GM23338 (cell line): ENCODE measurements around the gene LPGAT1. TPM values are rescaled to one million over a fixed set of nuclear protein-coding genes. Genes with fewer than 3 reads are reported as not detected.

ENCODE experiments used
- ATAC-seq: fragments of 200-7000 bp; cut with Tn5 transposase; 3 replicates; pipeline ENCODE4 v1.9.1; 2020
- DNase-seq: peaks from one replicate; pipeline ENCODE4 v3.0.0-alpha.2; 2015; ENCODE audit warnings: low spot score
- H2AFZ ChIP-seq: fragments of 200-600 bp; sonication (generic); 2 replicates; pipeline ENCODE4 v1.8.0; 2016; ENCODE audit warnings: antibody characterized with exemption, mild to moderate bottlenecking, moderate library complexity
- H3F3A ChIP-seq: fragments of 200-600 bp; sonication (generic); replicated peaks from 2 replicates; pipeline ENCODE4 v1.8.0; 2017; ENCODE audit warnings: antibody characterized with exemption, mixed run types, low read depth
- H3K27ac ChIP-seq: fragments of 200-600 bp; sonication (generic); 2 replicates; pipeline ENCODE4 v1.6.1; 2016; ENCODE audit warnings: low read depth
- H3K27me3 ChIP-seq: fragments of 200-600 bp; sonication (generic); 2 replicates; pipeline ENCODE4 v1.8.0; 2016; ENCODE audit warnings: mild to moderate bottlenecking, mixed run types, moderate library complexity; ENCODE audit not compliant: insufficient read depth
- H3K36me3 ChIP-seq: fragments of 200-600 bp; sonication (generic); 2 replicates; pipeline ENCODE4 v1.8.0; 2016; ENCODE audit warnings: mild to moderate bottlenecking; ENCODE audit not compliant: insufficient read depth
- H3K4me1 ChIP-seq: fragments of 200-600 bp; sonication (generic); 2 replicates; pipeline ENCODE4 v1.8.0; 2016; ENCODE audit warnings: mild to moderate bottlenecking, moderate library complexity; ENCODE audit not compliant: insufficient read depth
- H3K4me2 ChIP-seq: fragments of 200-600 bp; sonication (generic); 2 replicates; pipeline ENCODE4 v1.7.1; 2017; ENCODE audit warnings: mixed run types
- H3K4me3 ChIP-seq: fragments of 200-600 bp; sonication (generic); 2 replicates; pipeline ENCODE4 v1.6.1; 2016; ENCODE audit warnings: mixed run types
- H3K79me2 ChIP-seq: fragments of 200-600 bp; sonication (generic); replicated peaks from 2 replicates; pipeline ENCODE4 v1.8.0; 2017; ENCODE audit warnings: mild to moderate bottlenecking; ENCODE audit not compliant: insufficient read depth
- H3K9me2 ChIP-seq: fragments of 200-600 bp; sonication (generic); 2 replicates; pipeline ENCODE4 v1.8.0; 2017; ENCODE audit not compliant: insufficient read depth
- H4K20me1 ChIP-seq: fragments of 200-600 bp; sonication (generic); replicated peaks from 2 replicates; pipeline ENCODE4 v1.8.0; 2017; ENCODE audit warnings: mild to moderate bottlenecking; ENCODE audit not compliant: insufficient read depth
- H3K27ac Mint-ChIP-seq: 2 replicates; pipeline ENCODE4 v1.8.0; 2020; ENCODE audit warnings: inconsistent platforms, mild to moderate bottlenecking, moderate library complexity, mixed read lengths
- H3K27me3 Mint-ChIP-seq: 3 replicates; pipeline ENCODE4 v1.8.0; 2022; ENCODE audit warnings: low read depth, mild to moderate bottlenecking, moderate library complexity, mixed read lengths, inconsistent platforms; ENCODE audit not compliant: insufficient read depth, poor library complexity
- H3K36me3 Mint-ChIP-seq: 3 replicates; pipeline ENCODE4 v1.8.0; 2021; ENCODE audit warnings: low read depth, mild to moderate bottlenecking, inconsistent platforms, moderate library complexity, mixed read lengths
- H3K4me1 Mint-ChIP-seq: 3 replicates; pipeline ENCODE4 v1.8.0; 2020; ENCODE audit warnings: mild to moderate bottlenecking, inconsistent platforms, mixed read lengths
- H3K4me3 Mint-ChIP-seq: 3 replicates; pipeline ENCODE4 v1.8.0; 2021; ENCODE audit warnings: moderate library complexity, mild to moderate bottlenecking, inconsistent platforms, mixed read lengths
- H3K9me3 Mint-ChIP-seq: 3 replicates; pipeline ENCODE4 v1.8.0; 2020; ENCODE audit warnings: moderate library complexity, mild to moderate bottlenecking, inconsistent platforms, mixed read lengths
- CREB1 ChIP-seq: fragments of 250-450 bp; sonication (Bioruptor Pico); IDR thresholded peaks from 2 replicates; pipeline ENCODE4 v1.5.0; 2020; ENCODE audit warnings: low read depth, mild to moderate bottlenecking, moderate library complexity
- CTCF ChIP-seq, 2 experiments: fragments of 200-600 bp in 1 of 2; sonication (generic) in 1 of 2; conservative IDR thresholded peaks; 2 replicates each; pipeline versions ENCODE4 v1.5.1 to v1.6.1; 2016 to 2017; ENCODE audit warnings: antibody characterized with exemption in 2 of 2, low read depth in 2 of 2, mild to moderate bottlenecking in 2 of 2, moderate library complexity in 1 of 2
- EZH2 ChIP-seq: fragments of 200-600 bp; sonication (generic); IDR thresholded peaks from one replicate; pipeline ENCODE4 v1.8.0; 2017; ENCODE audit warnings: antibody characterized with exemption, mild to moderate bottlenecking, low read depth; ENCODE audit not compliant: unreplicated experiment
- NANOG ChIP-seq: IDR thresholded peaks from 2 replicates; pipeline ENCODE4 v1.6.1; 2016; ENCODE audit warnings: antibody characterized with exemption, borderline replicate concordance
- POLR2AphosphoS5 ChIP-seq: IDR thresholded peaks from 2 replicates; pipeline ENCODE4 v1.6.1; 2016; ENCODE audit warnings: antibody characterized with exemption, low read depth
- STAT1 ChIP-seq: IDR thresholded peaks from one replicate; pipeline ENCODE4 v1.6.1; 2016; ENCODE audit warnings: antibody characterized with exemption; ENCODE audit not compliant: unreplicated experiment
- ZNF114 ChIP-seq: fragments of 250-450 bp; sonication (Bioruptor Pico); IDR thresholded peaks from 2 replicates; pipeline ENCODE4 v1.5.0; 2020; ENCODE audit warnings: mild to moderate bottlenecking, moderate library complexity
- ZNF331 ChIP-seq: fragments of 250-450 bp; sonication (Bioruptor Pico); IDR thresholded peaks from 2 replicates; pipeline ENCODE4 v1.5.0; 2020; ENCODE audit warnings: low read depth, mild to moderate bottlenecking, moderate library complexity
- ZNF462 ChIP-seq: fragments of 250-450 bp; sonication (Bioruptor Pico); IDR thresholded peaks from 2 replicates; pipeline ENCODE4 v1.5.0; 2020; ENCODE audit warnings: mild to moderate bottlenecking, moderate library complexity
- polyA plus RNA-seq: library from polyadenylated mRNA; unstranded; fragments of >200 nt; fragmentation: Nextera tagmentation; extraction: Ambion mirVana; gene quantifications from 2 replicates; pipeline ENCODE4 v1.2.1, GENCODE V29; 2016
- total RNA-seq: library from RNA; depleted of rRNA; stranded (reverse); fragments of >200 nt; shearing (Covaris generic); gene quantifications from 2 replicates; pipeline ENCODE4 v1.2.3, GENCODE V29; 2014
- TF ChIP-seq, protein P1 (sequence below): IDR thresholded peaks from 2 replicates; pipeline ENCODE4 v1.6.1; 2016; ENCODE audit warnings: antibody characterized with exemption
- TF ChIP-seq, protein P2 (sequence below): IDR thresholded peaks from one replicate; pipeline ENCODE4 v1.6.1; 2018; ENCODE audit warnings: antibody characterized with exemption; ENCODE audit not compliant: unreplicated experiment

LPGAT1 gene
- total and polyA plus RNA-seq, 2 experiments from 2014 or later = 3.3 to 16.4 TPM

DNA sequence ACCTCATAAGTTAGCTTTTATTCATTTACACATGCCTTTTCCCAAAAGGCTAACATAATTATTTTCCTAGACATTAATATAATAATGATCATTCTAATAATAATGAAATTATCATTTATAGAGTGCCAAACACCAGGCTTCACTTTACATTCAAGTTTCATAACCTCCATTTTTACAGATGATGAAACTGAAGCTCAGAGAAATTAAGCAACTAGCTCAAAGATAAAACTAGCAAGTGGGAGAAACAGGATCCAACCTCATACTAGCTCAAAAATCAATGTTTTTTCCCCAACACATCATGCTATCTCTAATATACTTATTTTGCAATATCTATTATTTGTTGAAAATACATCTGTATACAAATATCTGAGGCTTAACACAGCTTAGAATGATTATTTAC, 14.0 kb downstream of the LPGAT1 start:
- Histone ChIP-seq H3K27ac (no peak overlapping the region), H3K9me2 (no peaks in the 10 kb centered on the region), H3K79me2 (no peaks in the 10 kb centered on the region), H3F3A (no peaks in the 10 kb centered on the region), H2AFZ (no peak overlapping the region), H3K27me3 (no peaks in the 10 kb centered on the region), H3K4me2 (no peak overlapping the region), H4K20me1 (no peaks in the 10 kb centered on the region), H3K4me1 (no peaks in the 10 kb centered on the region), H3K36me3 (no peaks in the 10 kb centered on the region), H3K4me3 (no peak overlapping the region)
- peaks cover 3% of the 10 kb centered on the region; the same call in 1 of the 3 replicates for H3K36me3 Mint-ChIP-seq
- DNase-seq (no peak), ATAC-seq (no peak)
- no peaks in the 10 kb centered on the region for H3K9me3 Mint-ChIP-seq
- H3K27ac Mint-ChIP-seq = no peak overlapping the region
- no peaks in the 10 kb centered on the region for H3K27me3 Mint-ChIP-seq
- no peak overlapping the region for H3K4me3 Mint-ChIP-seq
- H3K4me1 Mint-ChIP-seq = no peaks in the 10 kb centered on the region
- no peak for TF ChIP-seq CTCF (conservative IDR thresholded peaks at IDR 0.05; ENCODE audit: low read depth in 2 of 2)
- TF ChIP-seq ZNF331 (CRISPR knock-in tag) = no peak
- TF ChIP-seq ZNF462 (CRISPR knock-in tag) = no peak
- no peak for TF ChIP-seq STAT1
- no peak for TF ChIP-seq EZH2
- TF ChIP-seq CREB1 = no peak
- TF ChIP-seq, protein P1, sequence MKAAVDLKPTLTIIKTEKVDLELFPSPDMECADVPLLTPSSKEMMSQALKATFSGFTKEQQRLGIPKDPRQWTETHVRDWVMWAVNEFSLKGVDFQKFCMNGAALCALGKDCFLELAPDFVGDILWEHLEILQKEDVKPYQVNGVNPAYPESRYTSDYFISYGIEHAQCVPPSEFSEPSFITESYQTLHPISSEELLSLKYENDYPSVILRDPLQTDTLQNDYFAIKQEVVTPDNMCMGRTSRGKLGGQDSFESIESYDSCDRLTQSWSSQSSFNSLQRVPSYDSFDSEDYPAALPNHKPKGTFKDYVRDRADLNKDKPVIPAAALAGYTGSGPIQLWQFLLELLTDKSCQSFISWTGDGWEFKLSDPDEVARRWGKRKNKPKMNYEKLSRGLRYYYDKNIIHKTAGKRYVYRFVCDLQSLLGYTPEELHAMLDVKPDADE = no peak
- TF ChIP-seq ZNF114 (CRISPR knock-in tag) = no peak
- no peak for TF ChIP-seq NANOG
- no peak for TF ChIP-seq POLR2AphosphoS5
- TF ChIP-seq, protein P2, sequence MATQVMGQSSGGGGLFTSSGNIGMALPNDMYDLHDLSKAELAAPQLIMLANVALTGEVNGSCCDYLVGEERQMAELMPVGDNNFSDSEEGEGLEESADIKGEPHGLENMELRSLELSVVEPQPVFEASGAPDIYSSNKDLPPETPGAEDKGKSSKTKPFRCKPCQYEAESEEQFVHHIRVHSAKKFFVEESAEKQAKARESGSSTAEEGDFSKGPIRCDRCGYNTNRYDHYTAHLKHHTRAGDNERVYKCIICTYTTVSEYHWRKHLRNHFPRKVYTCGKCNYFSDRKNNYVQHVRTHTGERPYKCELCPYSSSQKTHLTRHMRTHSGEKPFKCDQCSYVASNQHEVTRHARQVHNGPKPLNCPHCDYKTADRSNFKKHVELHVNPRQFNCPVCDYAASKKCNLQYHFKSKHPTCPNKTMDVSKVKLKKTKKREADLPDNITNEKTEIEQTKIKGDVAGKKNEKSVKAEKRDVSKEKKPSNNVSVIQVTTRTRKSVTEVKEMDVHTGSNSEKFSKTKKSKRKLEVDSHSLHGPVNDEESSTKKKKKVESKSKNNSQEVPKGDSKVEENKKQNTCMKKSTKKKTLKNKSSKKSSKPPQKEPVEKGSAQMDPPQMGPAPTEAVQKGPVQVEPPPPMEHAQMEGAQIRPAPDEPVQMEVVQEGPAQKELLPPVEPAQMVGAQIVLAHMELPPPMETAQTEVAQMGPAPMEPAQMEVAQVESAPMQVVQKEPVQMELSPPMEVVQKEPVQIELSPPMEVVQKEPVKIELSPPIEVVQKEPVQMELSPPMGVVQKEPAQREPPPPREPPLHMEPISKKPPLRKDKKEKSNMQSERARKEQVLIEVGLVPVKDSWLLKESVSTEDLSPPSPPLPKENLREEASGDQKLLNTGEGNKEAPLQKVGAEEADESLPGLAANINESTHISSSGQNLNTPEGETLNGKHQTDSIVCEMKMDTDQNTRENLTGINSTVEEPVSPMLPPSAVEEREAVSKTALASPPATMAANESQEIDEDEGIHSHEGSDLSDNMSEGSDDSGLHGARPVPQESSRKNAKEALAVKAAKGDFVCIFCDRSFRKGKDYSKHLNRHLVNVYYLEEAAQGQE = no peak
